Activated CD4-positive, alpha-beta memory T cell treated with anti-CD3 and anti-CD28 coated beads, Interleukin-2, amount 10 ng/mL, durations not matched to agents 7 days and 5 days (primary cell): Measurements from ENCODE around the gene CMTM7. TPM values are rescaled to one million over a fixed set of nuclear protein-coding genes. Genes with fewer than 3 reads are reported as not detected.
A peak's percentile ranks its signal among the peaks of the same experiment; 100 is the strongest.

Experiments used
- CTCF ChIA-PET: fragments of 350-600 bp; sonication (Branson Sonifier 250); formaldehyde crosslinking; loops from one replicate; lab custom pipeline; 2021; ENCODE audit warnings: antibody characterized with exemption, inconsistent platforms; lab: Charles Lee
- POLR2A ChIA-PET: fragments of 350-600 bp; sonication (Branson Sonifier 250); formaldehyde crosslinking; loops from one replicate; lab custom pipeline; 2021; ENCODE audit warnings: antibody characterized with exemption; lab: Charles Lee
- DNase-seq: peaks from one replicate; pipeline ENCODE4 v3.0.0-alpha.2; 2020
- H3K27ac Mint-ChIP-seq: one replicate; pipeline ENCODE4 v1.8.0; 2021; ENCODE audit warnings: mild to moderate bottlenecking, mixed read lengths
- H3K27me3 Mint-ChIP-seq: one replicate; pipeline ENCODE4 v1.8.0; 2021; ENCODE audit warnings: mixed read lengths
- H3K36me3 Mint-ChIP-seq: one replicate; pipeline ENCODE4 v1.8.0; 2021; ENCODE audit warnings: low read depth, mixed read lengths
- H3K4me1 Mint-ChIP-seq: one replicate; pipeline ENCODE4 v1.8.0; 2021; ENCODE audit warnings: mixed read lengths
- H3K4me3 Mint-ChIP-seq: one replicate; pipeline ENCODE4 v1.8.0; 2021; ENCODE audit warnings: mild to moderate bottlenecking, mixed read lengths
- H3K9me3 Mint-ChIP-seq: one replicate; pipeline ENCODE4 v1.8.0; 2021; ENCODE audit warnings: mixed read lengths
- total RNA-seq, 2 experiments: library from RNA; stranded (reverse); gene quantifications; one replicate each; pipeline ENCODE4 v1.2.3, GENCODE V29; 2021

Gene CMTM7
- total RNA-seq, 2 experiments from 2014 or later, result 47.0 to 47.3 TPM

DNA sequence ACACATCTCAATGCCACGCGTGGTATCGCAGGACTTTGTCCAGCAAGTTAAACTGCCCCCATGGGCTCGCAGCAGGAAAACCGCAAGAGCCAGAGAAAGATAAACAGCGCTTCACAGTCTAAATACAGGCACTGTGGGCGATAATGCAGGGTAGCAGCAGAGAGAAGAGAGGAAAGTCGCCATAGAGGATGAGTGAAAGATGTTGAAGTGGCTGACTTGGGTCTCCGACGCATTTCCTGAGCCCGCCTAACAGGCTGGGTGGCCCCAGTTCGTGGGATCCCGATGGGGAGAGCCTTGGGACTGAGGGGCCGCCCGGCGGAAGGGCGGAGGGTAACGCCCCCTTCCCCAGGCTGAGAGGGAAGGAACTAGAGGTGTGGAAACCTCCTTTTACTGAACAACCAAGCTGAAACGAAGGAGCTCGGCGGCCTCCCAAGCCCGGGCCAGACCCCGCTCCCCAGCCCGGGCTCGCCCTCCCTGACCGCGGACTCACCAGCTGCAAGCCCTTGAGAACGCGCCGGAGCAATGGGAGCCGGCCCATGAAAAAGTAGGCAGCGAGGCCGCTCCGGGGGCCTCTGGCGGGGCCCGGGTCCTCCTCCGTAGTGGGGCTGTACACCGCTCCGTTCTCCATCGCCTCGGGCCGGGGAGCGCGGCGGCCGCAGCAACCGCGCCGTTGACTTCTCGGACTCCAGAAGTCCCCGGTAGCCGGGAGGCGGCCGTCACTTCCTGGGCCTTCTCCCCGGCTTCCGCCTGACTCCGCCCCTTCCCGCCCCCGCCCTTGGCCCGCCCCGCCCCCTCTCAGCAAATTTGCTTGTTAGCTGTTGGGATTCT is 110.7 kb downstream of the CMTM7 start, which contains the start of gene CMTM6:
TSS of gene CMTM6 (minus strand) at position 735 of the 828 bp plus-strand sequence. CDS start at position 628, 107 bp downstream.
- peak; percentile 80 for DNase-seq
- peaks cover 41% of the 10 kb centered on the region for H3K4me1 Mint-ChIP-seq
- CTCF ChIA-PET, result interaction anchor here (0.8 to 1.7 kb wide), 5 partner anchors 7 to 183 kb away, joined by 3 to 8 read pairs (median 4); partner anchors contain the start of gene CNOT10
- H3K9me3 Mint-ChIP-seq, result no peaks in the 10 kb centered on the region
- POLR2A ChIA-PET, result interaction anchor here (0.8 to 2.8 kb wide), 14 partner anchors 10 to 970 kb away, joined by 3 to 13 read pairs (median 4); partner anchors contain the start of genes CMTM7, CNOT10 and STT3B
- H3K4me3 Mint-ChIP-seq, result peak within 1 kb of the TSS; percentile 96
- H3K27me3 Mint-ChIP-seq, result no peaks in the 10 kb centered on the region
- peak within 1 kb of the TSS; percentile 93 for H3K27ac Mint-ChIP-seq
- H3K36me3 Mint-ChIP-seq, result peaks cover 24% of the 10 kb centered on the region

- CTCF ChIA-PET, result interaction anchor here (1.7 kb wide), 1 partner anchor 35 kb away, joined by 8 read pairs; no protein-coding TSS in a partner anchor
- Mint-ChIP-seq H3K4me3 (peak overlapping the region; percentile 96), H3K27me3 (no peaks in the 10 kb centered on the region), H3K9me3 (no peaks in the 10 kb centered on the region), H3K27ac (peak overlapping the region; percentile 77), H3K4me1 (peaks cover 39% of the 10 kb centered on the region), H3K36me3 (peaks cover 24% of the 10 kb centered on the region)
- no peak for DNase-seq
- POLR2A ChIA-PET, result interaction anchor here (0.8 to 2.8 kb wide), 7 partner anchors 12 to 970 kb away, joined by 3 to 13 read pairs (median 5); partner anchors contain the start of genes CMTM7, CNOT10 and STT3B
Observed at GRCh38 chr3:32502946-32503286, 111.3 kb downstream of the CMTM7 start.

Other genes with a start within 250 kb of the CMTM7 start
- gene CMTM8, start 153.2 kb upstream of the CMTM7 start, total RNA-seq, result 1 to 10 TPM; 5.7 to 6.2 TPM
- gene CMTM6, start 111.0 kb downstream of the CMTM7 start, total RNA-seq, result 10 to 100 TPM; 89.5 to 91.8 TPM
- gene DYNC1LI1, start 179.0 kb downstream of the CMTM7 start, total RNA-seq, result 10 to 100 TPM; 29.7 to 31.7 TPM